Right atrium auricular region (tissue), 2 donors: ENCODE measurements around the gene SCN10A. TPM values are rescaled to one million over a fixed set of nuclear protein-coding genes. Genes with fewer than 3 reads are reported as not detected.

Experiments used
- DNase-seq: peaks from one replicate; pipeline ENCODE4 v3.0.0-alpha.2; 2019; ENCODE audit warnings: low spot score
- H3K27ac ChIP-seq, 2 donors: fragments of 200-600 bp; sonication (generic); 1 replicate in 1 of 2; 2 replicates in 1 of 2; pipeline ENCODE4 v1.5.1; 2016 to 2019
- H3K27me3 ChIP-seq, 2 donors: fragments of 200-600 bp; sonication (generic); one replicate each; pipeline versions ENCODE4 v1.5.1 to v1.6.0; 2017 to 2019
- H3K36me3 ChIP-seq: fragments of 200-600 bp; sonication (generic); one replicate; pipeline ENCODE4 v1.5.1; 2016
- H3K4me1 ChIP-seq, 2 donors: fragments of 200-600 bp; sonication (generic); one replicate each; pipeline versions ENCODE4 v1.5.1 to v1.6.0; 2017 to 2019
- H3K4me3 ChIP-seq, 2 donors: fragments of 200-600 bp; sonication (generic); 1 replicate in 1 of 2; 2 replicates in 1 of 2; pipeline ENCODE4 v1.5.1; 2017 to 2019; ENCODE audit warnings: mild to moderate bottlenecking in 1 of 2, moderate library complexity in 1 of 2
- H3K9me3 ChIP-seq, 2 donors: fragments of 200-600 bp; sonication (generic); one replicate each; pipeline ENCODE4 v1.5.1; 2019
- CTCF ChIP-seq, 2 donors: fragments of 200-600 bp; sonication (generic); IDR thresholded peaks; one replicate each; pipeline ENCODE4 v1.5.1; 2019; ENCODE audit warnings: antibody characterized with exemption in 2 of 2
- total RNA-seq, 2 donors: library from RNA; depleted of rRNA; stranded (reverse); fragments of >200 nt; gene quantifications; one replicate each; pipeline ENCODE4 v1.1.0, GENCODE V29; 2016

The SCN10A gene
- total RNA-seq, 2 donors from 2014 or later: 0.90 TPM; not detected in 1

DNA sequence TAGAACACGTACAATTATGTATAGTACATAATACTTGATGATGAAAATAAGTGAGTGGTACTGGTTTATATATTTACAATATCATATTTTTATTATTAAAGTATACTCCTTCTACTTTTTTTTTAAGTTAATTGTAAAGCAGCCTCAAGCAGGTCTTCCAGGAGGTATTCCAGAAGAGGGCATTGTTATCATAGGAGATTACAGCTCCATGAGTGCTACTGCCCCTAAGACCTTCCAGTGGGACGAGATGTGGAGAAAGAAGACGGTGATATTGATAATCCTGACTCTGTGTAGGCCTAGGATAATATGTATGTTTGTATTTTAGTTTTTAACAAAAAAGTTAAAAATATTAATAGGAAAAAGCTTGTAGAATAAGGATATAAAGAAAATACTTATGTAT is 126.2 kb downstream of the SCN10A start:
- H3K9me3 ChIP-seq: no peaks in the 10 kb centered on the region
- peak in 1 of 2 donors; percentile 41 for TF ChIP-seq CTCF (IDR thresholded peaks at IDR 0.05)

GRCh38 chr3:38689346-38689745 is 126.7 kb downstream of the SCN10A start:
- Histone ChIP-seq H3K27me3 (no peaks in the 10 kb centered on the region), H3K27ac (no peak overlapping the region), H3K36me3 (no peaks in the 10 kb centered on the region), H3K4me1 (no peaks in the 10 kb centered on the region), H3K4me3 (no peak overlapping the region), H3K9me3 (no peaks in the 10 kb centered on the region)
- no peak for TF ChIP-seq CTCF (IDR thresholded peaks at IDR 0.05)
- no peak for DNase-seq

More for the DNA sequence above, 126.2 kb downstream of the SCN10A start:
- Histone ChIP-seq H3K4me1 (no peaks in the 10 kb centered on the region), H3K4me3 (no peak overlapping the region), H3K27me3 (no peaks in the 10 kb centered on the region), H3K27ac (no peak overlapping the region), H3K36me3 (no peaks in the 10 kb centered on the region)
- no peak for DNase-seq

DNA sequence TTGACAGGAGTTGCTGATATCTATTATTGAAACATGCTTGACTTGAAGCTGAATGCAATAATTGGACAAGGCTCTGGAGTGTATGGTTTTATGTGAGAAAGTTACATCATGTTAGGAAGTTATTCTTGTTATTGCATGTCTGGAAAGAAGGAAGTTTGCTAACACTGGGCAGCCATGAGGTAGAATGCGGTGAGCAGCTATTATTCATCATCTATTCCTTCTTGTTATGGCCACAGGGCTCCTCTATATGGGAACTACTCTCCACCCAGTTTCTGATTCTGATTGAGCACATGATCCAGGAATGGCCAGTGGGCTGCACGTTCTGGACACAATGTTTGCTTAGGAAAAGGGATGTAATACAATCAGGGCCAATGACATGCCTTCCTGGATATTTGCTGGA is 128.7 kb downstream of the SCN10A start:
- no peak for TF ChIP-seq CTCF (IDR thresholded peaks at IDR 0.05)
- H3K27me3 ChIP-seq: no peaks in the 10 kb centered on the region
- H3K4me1 ChIP-seq: no peaks in the 10 kb centered on the region
- H3K9me3 ChIP-seq: no peaks in the 10 kb centered on the region
- no peak for DNase-seq
- H3K36me3 ChIP-seq: no peaks in the 10 kb centered on the region
- no peak overlapping the region for H3K4me3 ChIP-seq
- H3K27ac ChIP-seq: no peak overlapping the region

DNA sequence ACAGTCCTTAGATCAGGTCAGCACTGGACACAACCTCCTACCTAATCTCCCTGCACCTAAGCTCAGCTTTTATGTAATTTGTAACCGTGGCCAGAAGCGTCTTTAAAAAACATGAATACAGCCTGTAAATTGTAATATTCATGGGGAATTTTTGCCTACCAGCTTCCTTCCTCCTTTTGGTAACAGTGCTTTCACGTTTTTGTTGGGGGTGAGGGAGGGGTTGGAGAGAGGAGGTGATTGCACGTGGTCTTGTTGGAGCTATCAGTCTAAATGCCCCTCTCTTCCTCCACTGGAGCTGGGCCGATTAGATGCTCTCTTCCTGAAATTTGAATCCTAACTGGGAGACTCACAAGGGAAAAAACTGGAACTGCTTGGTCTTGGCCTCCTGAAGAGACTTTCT is 131.5 kb downstream of the SCN10A start:
- no peaks in the 10 kb centered on the region for H3K36me3 ChIP-seq
- no peak overlapping the region for H3K27ac ChIP-seq
- H3K4me1 ChIP-seq: no peaks in the 10 kb centered on the region
- DNase-seq: no peak
- no peaks in the 10 kb centered on the region for H3K27me3 ChIP-seq
- no peaks in the 10 kb centered on the region for H3K9me3 ChIP-seq
- TF ChIP-seq CTCF (IDR thresholded peaks at IDR 0.05): no peak
- H3K4me3 ChIP-seq: no peak overlapping the region

GRCh38 chr3:38669668-38670067 is 146.3 kb downstream of the SCN10A start:
- Histone ChIP-seq H3K4me3 (no peak overlapping the region), H3K36me3 (no peaks in the 10 kb centered on the region), H3K4me1 (no peaks in the 10 kb centered on the region), H3K27me3 (no peaks in the 10 kb centered on the region), H3K9me3 (peaks cover 0 to 12% of the 10 kb centered on the region in 2 donors), H3K27ac (no peak overlapping the region)
- TF ChIP-seq CTCF (IDR thresholded peaks at IDR 0.05): no peak
- no peak for DNase-seq

DNA sequence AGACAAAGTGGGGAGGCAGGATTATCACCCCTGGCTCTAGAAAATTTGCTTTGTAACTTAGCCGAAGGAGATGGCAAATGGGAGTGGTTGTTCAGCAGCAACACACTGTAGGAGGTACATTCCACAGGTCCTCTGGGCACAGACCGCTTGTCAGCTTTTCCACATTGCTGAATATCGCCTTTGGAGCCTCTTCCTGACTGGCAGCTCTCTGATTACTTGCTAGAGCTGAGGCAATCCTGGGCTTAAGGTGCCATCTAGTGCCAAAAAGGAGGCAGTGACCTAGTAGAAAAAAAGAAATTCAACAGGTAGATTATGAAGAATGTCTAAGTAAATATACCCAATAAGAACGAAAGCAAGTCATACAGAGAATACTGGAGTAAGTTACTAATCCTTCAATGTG is 153.5 kb downstream of the SCN10A start:
- Histone ChIP-seq H3K27me3 (no peaks in the 10 kb centered on the region), H3K36me3 (no peaks in the 10 kb centered on the region), H3K4me3 (no peak overlapping the region), H3K4me1 (no peaks in the 10 kb centered on the region), H3K9me3 (peaks cover 0 to 15% of the 10 kb centered on the region in 2 donors), H3K27ac (no peak overlapping the region)
- peak in 1 of 2 donors; percentile 13 for TF ChIP-seq CTCF (IDR thresholded peaks at IDR 0.05)
- DNase-seq: no peak
